GM12892 (cell line): ENCODE results near the gene OLFM2.
"Not testable (repeated sequence)": the region's sequence is repeated elsewhere in the genome, so short reads cannot be mapped to it uniquely, and the experiment has no call there.

Experiments
- POLR2A ChIP-seq: IDR thresholded peaks from 2 replicates; pipeline ENCODE4 v1.6.1; 2011; ENCODE audit warnings: low read depth, low read length, control low read depth
- TAF1 ChIP-seq: IDR thresholded peaks from 2 replicates; pipeline ENCODE4 v1.6.1; 2011; ENCODE audit warnings: low read depth, mild to moderate bottlenecking, control low read depth, low read length, borderline replicate concordance

GRCh38 chr19:9820034-9820433 is 116.3 kb downstream of the OLFM2 start:
- not testable (repeated sequence) for TF ChIP-seq TAF1, POLR2A
